GM18502 (cell line): Measurements from ENCODE around the gene SEMA4D.
A peak's percentile ranks its signal among the peaks of the same experiment; 100 is the strongest.

Source experiments
- ATAC-seq: cut with Tn5 transposase; IDR thresholded peaks from one replicate; pipeline ENCODE4 v1.9.1; 2021; ENCODE audit warnings: mild to moderate bottlenecking; ENCODE audit not compliant: unreplicated experiment, poor library complexity

The SEMA4D gene

DNA sequence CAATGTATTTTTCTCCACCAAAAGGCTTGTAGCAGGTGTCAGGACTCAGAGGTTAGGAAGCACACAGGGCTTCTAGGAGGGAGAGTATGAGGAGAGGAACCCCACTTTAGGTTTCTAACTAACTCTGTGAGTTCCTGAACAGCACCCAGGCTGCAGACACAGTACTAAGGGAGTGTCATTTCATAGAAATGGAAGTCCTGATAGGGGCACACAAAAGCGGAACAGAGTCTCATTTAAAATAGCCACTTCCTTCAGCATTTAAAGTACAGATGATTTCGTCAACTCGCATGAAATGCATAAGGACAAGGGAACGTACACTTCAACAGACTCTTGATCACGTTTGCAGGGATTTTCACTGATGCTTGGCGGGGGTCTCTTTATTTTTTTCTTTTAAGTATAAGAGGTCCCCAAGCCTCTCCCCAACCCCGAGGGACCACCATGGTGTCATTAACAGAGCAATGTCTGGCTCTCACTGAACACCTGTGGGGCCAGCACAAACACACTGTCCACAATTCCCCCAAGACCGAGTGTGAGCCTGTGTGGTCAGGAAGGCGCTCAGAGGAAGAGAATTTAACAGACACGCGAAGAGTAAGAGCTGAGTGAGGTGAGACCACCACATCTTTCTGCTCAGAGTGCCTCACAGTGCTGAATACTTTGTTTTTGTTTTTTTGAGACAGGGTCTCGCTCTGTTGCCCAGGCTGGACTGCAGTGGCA, 97.4 kb downstream of the SEMA4D start:
- ATAC-seq = peak; percentile 86

DNA sequence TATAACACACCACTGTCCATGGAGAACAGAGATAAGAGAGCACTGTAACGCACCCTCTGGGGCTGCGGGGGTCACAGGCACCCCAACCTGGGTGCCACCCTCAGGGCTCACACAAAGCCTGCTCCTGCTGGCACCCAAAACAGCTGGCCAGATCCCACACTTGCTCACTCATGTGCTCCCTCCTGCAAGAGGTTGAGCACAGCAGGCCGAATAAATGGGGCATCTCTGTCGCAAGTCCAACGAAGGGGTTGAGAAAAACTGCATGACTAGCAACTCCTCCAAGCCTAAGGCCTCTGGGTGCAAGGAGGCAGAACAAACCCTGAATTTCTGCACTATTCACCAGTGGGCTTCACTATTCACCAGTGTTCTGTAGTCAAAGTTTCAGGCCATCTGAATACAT, 99.3 kb downstream of the SEMA4D start:
- no peak for ATAC-seq

DNA sequence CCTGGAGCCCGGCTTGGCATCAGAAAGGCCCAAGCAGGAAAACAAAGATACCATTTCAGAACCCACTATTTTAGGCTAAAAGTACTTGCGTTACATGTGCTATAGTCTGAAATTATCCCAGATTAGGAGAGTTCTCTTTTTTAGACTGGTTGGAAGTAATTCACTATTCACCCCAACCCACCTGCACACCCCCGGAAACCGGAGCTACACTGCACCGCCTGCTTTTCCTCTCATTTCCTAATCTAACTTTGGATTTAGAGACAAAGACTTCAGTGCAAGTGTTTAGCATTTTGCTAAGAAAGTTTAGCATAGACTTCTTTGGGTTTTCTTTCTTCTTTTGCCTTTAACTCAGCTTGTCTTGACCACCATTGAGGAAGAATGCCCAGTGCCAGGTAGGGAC, 100.4 kb downstream of the SEMA4D start:
- ATAC-seq = no peak

DNA sequence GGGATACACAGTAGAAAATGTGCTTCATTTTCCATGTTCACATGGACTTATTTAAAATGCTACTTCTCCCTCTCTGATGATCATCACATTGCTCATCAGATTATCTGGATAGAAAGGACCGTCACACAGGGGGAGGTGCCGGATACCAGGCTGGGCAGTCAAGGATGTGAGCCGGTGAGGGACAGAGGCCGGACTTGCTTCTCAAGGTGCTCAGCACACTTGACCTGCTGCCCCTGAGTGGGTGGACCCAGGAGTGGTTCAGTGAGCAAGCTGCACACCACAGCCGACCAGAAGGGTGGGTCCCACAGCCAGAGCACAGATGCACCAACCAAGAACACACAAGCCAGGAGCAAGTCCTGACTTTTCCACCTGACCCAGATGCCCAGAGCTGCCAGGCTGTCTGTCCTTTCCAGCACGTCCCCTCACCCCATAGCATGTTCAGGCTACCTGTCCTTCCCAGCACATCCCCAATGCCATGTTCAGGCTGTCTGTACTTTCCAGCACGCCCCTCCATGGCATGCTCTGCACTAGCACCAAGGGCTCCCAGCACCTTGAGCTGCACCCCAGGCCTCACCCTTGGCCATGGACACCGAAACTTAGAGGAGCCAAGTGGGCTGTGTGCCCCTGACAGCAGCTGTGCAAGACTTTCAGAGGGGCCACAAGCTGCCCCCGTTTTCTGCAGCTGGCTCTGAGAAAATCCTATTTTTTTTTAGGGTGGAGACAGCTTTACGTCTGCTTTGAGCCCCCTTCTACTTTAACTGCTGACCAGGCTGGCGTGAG, 101.8 kb downstream of the SEMA4D start:
- ATAC-seq = no peak

DNA sequence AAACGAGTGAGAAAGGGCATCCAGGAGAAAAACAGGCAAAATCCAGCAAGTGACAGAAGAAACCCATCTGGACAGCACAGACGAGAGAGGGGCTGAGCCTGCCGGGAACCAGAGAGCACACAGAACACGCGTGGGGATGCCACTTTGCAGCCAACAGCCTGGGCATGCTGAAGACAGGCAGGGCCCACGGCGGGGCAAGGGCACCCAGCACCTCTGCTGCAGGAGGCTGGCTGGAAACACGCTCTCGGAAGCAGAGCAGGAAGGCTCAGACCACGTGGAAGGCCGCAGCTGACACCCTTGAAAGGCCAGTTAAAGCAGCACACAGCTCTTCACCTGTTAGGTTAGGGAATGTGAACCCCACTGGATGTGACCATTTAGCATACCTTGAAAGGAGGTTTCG, 103.5 kb downstream of the SEMA4D start:
- no peak for ATAC-seq

DNA sequence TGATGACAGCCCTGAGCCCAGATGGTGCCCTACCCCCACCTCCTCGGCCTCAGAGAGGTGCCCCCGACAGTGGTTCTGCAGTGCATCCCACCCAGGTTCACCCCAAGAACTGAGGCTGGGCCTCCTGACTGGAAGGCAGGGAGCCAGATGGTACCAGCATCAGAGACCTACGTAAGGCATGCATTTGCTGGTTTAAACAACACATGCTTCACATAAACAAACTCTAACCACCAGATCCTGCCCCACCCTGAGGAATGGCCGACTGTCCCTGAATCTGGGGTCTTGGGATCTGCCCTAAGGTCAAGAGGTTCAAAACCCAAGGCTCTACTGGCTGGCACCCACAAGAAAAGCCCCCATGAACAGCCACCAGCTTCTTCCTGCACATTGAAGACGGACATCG, 106.3 kb downstream of the SEMA4D start:
- no peak for ATAC-seq

DNA sequence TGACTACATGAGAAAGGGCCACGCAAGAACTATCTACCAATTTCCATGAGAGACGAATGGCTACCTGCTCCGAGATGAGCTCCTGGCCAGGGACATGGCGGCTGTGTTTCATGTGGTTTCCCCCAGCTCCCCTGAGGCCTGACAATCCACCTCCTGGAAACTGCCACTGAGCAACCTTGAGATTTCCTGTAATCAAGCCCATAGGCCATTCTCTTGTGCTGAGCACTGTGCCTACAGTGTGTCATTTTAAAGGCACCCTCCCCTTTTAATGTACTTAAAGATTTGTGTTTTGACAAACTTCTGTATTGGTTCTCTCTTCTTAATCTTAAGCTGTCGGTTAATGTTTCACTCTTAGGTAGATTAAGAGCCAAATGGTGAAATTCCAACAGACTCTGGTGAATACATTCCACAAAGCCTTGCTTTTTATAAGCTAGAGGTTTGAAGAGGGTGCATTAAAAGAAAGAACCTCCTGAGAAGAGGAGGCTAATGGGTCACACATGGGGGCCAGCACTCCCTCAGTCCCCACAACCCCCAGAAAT, 107.3 kb downstream of the SEMA4D start:
- ATAC-seq = no peak

DNA sequence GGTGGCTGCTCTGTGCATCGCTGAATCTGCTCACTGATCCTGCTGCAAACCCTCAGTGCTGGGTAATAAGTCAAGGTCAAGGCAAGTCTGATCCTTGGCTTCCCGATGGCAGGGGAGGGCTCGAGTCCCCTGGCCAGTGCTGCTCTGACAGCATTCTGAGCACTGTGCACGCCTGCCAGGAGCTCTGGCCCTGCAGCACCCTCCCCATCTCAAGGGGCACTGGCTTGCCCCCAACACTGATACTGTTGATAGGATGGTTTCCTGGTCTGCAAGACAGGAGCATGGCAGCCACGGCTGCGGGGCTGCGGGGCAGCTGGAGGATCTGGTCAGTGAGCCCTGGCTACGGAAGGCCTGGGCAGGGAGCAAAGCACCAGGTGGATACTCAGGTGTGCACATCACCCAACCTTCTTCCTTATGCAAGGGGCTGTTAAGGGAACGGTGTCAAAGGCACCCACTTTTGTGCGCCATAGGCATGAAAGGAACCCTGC, 107.8 kb downstream of the SEMA4D start:
- no peak for ATAC-seq

DNA sequence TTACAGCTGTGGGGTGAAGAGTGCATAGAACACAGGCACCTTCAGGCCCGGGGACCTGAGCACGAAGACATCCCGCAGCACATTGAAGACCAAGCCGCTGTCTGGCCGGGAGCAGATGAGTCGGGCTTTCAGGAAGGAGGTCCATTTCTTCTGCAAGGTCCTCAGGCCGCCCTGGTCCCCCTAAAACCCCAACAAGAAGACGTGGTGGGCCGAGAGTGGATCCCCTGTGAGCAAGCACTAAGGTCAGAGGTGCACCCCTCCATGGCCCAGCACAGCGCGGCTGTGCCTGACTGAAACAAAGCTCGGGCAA, 109.1 kb downstream of the SEMA4D start:
- ATAC-seq = no peak

DNA sequence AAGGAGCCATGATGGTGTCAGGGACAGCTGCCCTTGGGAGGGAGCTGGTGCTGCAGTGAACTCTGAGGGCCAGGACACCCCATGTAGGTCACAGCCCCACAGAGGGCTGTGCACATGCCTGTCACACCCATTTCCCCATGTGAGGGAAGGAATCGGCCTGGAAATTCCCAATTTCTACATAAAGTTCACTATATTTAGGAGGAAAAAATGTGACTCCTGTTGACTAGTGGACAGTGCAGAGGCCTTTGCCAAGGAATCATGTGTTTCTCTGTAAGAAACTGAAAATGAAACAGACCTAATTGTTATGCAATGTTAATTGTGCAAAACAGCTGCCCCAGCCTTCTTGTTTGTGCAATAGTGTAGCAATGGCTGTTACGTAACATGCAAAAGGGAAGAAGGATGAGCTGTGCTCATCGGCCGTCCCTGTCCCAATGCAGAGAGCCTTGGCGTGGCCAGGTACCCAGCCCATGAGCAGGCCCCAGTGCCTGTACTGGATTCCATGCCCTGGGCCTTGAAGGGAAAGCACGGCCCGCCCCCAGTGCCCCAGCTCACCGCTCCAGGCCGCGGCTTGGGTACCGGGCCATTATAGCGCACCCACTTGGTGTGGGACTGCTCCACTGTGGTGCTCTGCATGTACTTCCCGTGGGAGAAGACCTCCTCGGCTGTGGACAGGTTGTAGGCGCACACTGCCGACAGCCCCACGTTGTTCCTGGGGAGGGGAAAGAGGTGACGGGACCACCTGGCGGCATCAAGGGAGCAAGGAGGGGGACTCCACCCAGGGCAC, 109.6 kb downstream of the SEMA4D start:
- no peak for ATAC-seq

DNA sequence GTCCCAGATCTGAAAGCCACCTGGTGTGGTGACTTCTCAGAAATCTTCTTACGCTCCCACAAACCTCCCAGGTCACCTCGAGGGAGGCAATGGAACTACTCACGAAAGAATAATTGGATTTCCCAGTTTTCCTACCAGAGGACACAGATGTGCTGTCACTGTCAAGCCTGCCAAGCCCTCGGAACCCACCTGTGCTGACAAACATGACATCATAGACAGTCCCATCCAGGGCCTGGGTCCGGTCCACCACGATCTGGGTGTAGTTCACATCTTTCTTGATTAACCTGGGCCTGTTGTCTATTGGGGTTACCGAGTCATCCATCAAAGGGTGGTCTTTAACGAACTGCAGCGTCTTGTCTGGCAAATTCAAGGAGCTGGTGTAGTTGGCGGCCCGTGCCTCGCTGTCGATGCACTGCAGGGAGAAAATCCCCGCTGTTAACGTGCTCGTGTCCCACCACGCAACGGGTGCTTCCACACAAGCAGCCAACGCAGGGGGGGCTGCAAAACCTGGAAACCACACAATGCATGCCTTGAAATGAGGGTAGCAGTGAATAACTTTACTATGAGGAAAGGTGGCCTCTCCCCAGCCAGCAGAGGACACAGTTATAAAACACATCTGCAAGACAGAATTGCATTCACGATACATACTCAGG, 110.6 kb downstream of the SEMA4D start:
- no peak for ATAC-seq

DNA sequence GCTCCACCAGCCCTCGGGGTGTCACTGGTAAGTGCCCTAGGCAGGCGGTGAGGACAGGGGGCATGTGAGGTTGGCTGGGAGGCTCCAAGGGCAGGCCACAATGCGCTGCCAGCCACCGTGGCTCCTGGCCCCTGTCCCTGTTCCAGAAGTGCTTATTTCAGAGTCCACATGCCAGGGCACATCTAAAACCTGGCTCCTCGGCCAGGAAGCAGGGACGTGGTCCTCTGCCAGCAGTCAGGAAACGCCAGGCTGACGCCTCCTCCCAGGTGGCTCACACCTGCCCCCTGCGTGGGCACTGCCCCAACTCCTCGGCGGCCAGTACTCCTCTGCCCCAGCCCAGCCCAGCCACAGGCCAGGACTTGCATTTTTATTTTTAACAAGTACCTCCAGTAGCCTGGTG, 111.1 kb downstream of the SEMA4D start:
- no peak for ATAC-seq

DNA sequence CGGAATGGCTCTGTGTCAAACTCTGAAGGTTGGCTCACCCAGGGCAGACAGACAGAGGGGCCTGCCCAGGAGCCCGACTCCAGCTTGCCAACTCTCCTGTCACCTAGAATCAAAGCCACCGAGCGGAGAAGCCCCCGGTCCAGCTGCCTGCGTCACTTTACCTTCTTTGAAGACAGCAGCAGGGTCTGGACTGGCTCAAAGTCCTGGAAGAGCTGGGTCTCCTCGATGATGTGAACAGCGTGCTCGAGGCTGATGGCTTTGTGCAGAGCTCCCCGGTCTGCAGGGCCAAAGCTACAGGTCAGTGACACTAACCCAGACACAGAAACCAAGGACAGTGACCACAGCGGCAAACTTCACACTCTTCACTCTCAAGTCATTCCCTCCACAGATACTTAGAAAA, 111.7 kb downstream of the SEMA4D start:
- no peak for ATAC-seq

DNA sequence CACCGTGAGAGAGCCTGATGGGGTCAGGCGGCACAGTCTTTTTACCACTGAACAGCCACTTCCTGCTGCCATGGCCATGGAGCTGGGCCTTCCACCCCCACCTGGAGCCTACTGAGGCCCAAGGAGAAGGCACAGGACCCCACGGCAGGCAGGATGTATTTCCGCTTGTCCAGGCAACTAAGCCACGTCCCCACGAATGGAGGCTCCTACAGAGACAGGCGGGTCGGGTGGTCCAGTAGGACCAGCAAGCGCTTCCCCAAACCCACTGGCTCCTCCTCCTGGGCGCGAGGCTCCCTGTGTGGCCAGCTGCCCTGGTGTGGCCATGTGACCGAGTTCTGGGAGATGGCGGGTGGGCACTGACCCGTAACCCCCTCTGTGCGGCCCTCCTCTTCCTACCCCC, 113.1 kb downstream of the SEMA4D start:
- ATAC-seq = no peak

DNA sequence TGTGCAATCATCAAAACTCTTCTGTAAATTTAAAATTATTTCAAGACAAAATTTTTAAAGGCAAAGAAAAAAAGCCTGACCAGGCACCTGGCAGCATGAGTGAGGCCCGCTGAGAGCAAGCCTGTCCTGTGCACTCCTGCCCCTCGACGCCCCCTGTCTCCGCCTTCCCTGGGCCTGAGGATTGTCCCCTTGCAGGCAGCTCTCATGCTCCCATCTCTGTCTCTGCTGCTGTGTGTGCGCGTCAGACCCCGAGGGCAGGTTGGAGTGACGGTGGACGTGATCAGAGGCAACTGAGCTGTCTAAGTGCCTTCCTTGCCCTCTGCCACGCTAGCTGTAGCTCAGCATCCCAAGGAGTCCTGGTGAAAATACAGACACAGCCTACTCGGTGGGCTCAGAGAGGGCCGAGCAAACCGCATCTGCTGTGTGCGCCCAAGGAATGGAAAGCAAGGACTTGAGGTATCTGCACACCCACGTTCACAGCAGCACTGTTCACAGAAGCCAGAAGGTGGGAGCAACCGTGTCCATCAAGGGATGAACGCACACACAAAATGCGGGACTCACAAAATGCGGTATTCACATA, 114.1 kb downstream of the SEMA4D start:
- no peak for ATAC-seq

DNA sequence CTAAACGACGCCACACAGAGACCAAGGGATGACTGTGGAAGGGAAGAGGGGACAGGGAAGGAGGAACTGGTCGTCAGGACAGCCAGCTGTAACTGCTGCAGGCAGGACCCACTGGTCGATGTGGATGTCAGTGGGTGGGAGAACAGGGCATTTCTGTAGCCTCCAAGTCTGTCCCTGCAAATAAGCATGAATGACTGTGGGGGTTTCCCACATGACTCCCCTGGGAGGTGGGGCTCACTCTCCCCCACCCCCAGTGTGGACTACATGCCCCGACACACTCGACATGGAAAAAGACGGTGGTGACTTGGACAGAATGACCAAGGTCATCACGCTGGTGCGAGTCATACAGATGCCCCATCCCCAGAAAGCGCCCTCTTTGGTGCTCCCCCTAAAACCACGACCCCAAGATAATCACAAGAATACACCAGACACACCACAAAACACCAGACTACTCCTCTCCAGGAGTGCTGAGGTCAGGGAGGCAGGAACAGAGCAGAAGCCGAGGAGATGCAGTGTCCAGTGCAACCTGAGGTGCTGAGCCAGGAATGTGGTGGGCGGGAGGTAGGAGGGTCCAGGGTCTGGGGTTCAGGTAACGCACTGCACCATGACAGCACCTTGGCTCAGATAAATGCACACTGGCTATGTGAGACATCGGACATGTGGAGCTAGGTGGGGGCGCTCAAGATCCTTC, 114.7 kb downstream of the SEMA4D start:
- ATAC-seq = no peak

DNA sequence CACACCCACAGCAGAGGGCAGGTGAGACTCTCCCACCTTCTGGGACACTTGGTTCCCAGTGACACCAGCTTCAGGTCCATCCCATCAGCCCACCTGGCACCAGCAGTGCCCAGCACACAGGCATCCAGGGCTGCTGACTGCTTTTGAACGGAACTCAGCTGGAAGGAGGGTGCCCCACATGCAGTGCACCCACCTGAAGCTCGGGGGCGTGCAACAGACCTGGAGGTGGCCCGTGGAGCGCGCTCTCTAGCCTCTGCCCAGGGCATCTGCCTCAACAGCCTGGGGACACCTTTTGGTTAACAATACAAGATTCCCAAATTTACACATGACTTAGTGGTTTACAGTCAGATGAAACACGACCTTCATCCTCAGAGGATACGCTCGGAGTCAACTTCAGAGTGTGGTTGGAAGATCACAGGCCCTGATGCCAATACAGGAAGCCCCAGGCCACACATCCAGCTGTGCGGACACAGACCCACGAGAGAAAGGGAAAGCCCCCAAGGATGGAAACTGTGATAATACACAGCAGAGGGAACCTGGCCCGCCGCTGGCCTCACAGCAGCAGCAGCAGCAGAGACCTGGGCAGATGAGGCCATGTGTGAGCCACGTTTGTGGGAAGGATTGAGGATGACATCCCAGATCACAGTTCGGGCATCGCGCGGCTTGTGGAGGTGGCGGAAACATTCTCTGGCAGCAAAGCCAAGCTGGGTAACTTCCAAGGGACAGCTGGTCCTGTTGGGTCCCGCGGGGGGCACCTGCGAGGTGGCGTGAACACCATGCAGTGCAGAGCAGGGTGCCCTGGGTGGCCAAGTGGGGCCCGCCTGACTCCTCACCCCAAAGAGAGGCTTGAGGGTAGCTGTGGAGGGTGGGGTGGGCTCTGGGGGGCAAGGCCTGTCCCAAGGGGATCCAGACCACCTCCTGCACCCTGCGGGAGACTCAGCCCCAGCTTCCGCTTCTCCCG, 115.6 kb downstream of the SEMA4D start:
- ATAC-seq = no peak

DNA sequence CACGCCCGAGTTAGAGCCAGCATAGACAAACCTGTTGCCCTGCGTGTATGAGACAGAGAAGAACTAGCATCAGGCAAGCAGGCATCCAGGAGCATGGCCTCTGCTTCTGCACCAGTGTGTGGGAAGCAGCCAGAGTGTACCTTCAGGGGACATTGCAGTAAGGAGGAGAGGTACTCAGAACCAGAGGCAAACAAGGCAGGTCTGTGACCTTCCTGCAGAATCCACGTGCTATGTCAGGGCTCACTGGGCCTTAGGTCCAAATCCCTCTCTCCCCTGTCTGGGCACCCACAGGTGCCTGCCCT, 116.7 kb downstream of the SEMA4D start:
- ATAC-seq = no peak
